Liver (tissue), 3 donors: ENCODE results near the gene NOX4.

Source experiments
- CTCF ChIP-seq: fragments of 150-350 bp; IDR thresholded peaks from 2 replicates; pipeline ENCODE4 v1.5.1; 2017; ENCODE audit warnings: improper control_type of control experiment, low read depth, low read length; ENCODE audit not compliant: missing input control
- FOXA1 ChIP-seq: IDR thresholded peaks from 2 replicates; pipeline ENCODE4 v1.6.1; 2016; ENCODE audit warnings: antibody characterized with exemption
- TAF1 ChIP-seq: conservative IDR thresholded peaks from 2 replicates; pipeline ENCODE4 v1.6.1; 2016; ENCODE audit warnings: antibody characterized with exemption, mild to moderate bottlenecking
- TF ChIP-seq, protein P1 (sequence below): IDR thresholded peaks from 2 replicates; pipeline ENCODE4 v1.6.1; 2016; ENCODE audit warnings: antibody characterized with exemption
- donor health status: healthy.
- donor health status: healthy.

- no peak for TF ChIP-seq TAF1
- no peak for TF ChIP-seq CTCF
- TF ChIP-seq FOXA1: no peak
- TF ChIP-seq, protein P1, sequence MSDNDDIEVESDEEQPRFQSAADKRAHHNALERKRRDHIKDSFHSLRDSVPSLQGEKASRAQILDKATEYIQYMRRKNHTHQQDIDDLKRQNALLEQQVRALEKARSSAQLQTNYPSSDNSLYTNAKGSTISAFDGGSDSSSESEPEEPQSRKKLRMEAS: no peak
Measured at GRCh38 chr11:89347071-89347470, 144.1 kb downstream of the NOX4 start.
